ENCODE results near the gene C6orf118.

The C6orf118 gene

DNA sequence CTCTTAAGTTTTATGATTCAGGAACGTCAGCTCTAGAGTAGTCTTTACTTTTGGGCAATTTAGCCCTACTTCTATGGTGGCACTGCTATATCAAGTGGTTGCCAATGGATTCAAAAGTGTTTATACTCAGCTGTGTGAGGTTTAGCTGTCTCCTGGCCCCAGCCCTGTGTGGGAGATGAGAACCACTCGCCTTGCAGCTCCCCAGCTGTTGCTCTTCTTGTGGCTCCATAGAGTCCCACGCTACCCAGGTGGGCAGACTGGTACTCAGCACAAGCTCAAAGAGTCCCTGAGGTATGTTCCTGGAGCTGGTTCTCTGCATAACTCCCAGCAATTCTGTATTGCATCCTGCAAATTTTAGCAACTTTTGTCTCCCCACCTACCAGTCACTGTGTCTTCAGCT is 59.6 kb downstream of the C6orf118 start:
- TF ChIP-seq POLR2AphosphoS5 (IDR thresholded peaks at IDR 0.05; ENCODE audit: low read depth, low read length) (no peak), POLR2A (IDR thresholded peaks at IDR 0.05; ENCODE audit: low read depth, low read length) (no peak), PAX5 (IDR thresholded peaks at IDR 0.05; ENCODE audit: insufficient read depth, low read length, severe bottlenecking) (no peak), POU2F2 (IDR thresholded peaks at IDR 0.05; ENCODE audit: low read depth, low read length) (no peak), SPI1 (IDR thresholded peaks at IDR 0.05; ENCODE audit: low read depth, low read length) (no peak)
- FAIRE-seq = no peak

GRCh38 chr6:165245701-165246100 is 63.7 kb downstream of the C6orf118 start:
- FAIRE-seq (no peak), DNase-seq (ENCODE audit: insufficient read length, low spot score) (no peak)
- no peak for TF ChIP-seq TAF1 (IDR thresholded peaks at IDR 0.05; ENCODE audit: low read depth, low read length)

More for the DNA sequence above, 59.6 kb downstream of the C6orf118 start:
- DNase-seq (ENCODE audit: insufficient read length, low spot score) = no peak

- no peak for TF ChIP-seq POLR2AphosphoS5 (IDR thresholded peaks at IDR 0.05; ENCODE audit: low read depth, low read length)
- no peak for TF ChIP-seq SPI1 (IDR thresholded peaks at IDR 0.05; ENCODE audit: low read depth, low read length)
- no peak for TF ChIP-seq TAF1 (IDR thresholded peaks at IDR 0.05; ENCODE audit: low read depth, low read length)
- no peak for TF ChIP-seq POLR2A (IDR thresholded peaks at IDR 0.05; ENCODE audit: low read depth, low read length)
- TF ChIP-seq POU2F2 (IDR thresholded peaks at IDR 0.05; ENCODE audit: low read depth, low read length) = no peak
- no peak for TF ChIP-seq PAX5 (IDR thresholded peaks at IDR 0.05; ENCODE audit: insufficient read depth, low read length, severe bottlenecking)
- DNase-seq (ENCODE audit: insufficient read length, low spot score) = no peak
- no peak for FAIRE-seq
Measured at GRCh38 chr6:165245287-165245686, 64.1 kb downstream of the C6orf118 start.

DNA sequence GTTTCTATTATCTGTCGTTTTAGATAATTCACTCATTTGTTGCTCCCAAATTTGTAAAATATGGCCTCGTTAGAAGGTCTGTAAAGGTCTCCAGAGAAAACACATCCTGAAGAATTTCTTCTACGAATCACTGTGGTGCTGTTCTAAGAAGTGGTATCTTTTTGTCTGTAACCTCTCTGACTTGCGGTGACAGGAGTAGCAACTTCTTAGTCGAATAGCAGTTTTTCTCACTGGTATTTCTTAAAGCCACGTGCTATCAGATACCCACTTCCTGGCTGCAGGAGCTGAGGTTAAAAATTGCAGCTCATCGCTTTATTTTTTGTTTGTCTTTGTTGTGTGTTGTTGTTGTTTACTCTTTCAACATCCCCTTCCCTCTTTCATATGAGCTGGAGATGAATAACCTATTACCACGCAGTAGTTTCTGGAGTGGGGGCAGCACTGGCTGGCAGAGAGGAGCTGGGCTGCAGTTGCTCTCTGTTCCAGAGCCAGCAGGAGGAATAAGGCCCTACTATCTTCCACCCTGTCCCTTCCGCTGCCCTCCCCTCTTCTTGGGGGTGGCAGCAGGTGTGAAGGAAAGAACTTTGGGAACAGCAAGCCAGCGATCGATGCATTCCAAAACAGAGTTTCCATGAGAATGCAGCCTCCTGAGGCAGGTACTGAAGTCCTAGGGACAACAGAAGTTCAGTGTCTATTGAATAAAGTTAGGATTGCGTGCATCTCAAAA is 64.7 kb downstream of the C6orf118 start:
- TF ChIP-seq TAF1 (IDR thresholded peaks at IDR 0.05; ENCODE audit: low read depth, low read length) = no peak
- TF ChIP-seq PAX5 (IDR thresholded peaks at IDR 0.05; ENCODE audit: insufficient read depth, low read length, severe bottlenecking) = no peak
- TF ChIP-seq POLR2AphosphoS5 (IDR thresholded peaks at IDR 0.05; ENCODE audit: low read depth, low read length) = no peak
- TF ChIP-seq SPI1 (IDR thresholded peaks at IDR 0.05; ENCODE audit: low read depth, low read length) = no peak
- no peak for TF ChIP-seq POLR2A (IDR thresholded peaks at IDR 0.05; ENCODE audit: low read depth, low read length)
- no peak for TF ChIP-seq POU2F2 (IDR thresholded peaks at IDR 0.05; ENCODE audit: low read depth, low read length)
- FAIRE-seq (no peak), DNase-seq (ENCODE audit: insufficient read length, low spot score) (no peak)

DNA sequence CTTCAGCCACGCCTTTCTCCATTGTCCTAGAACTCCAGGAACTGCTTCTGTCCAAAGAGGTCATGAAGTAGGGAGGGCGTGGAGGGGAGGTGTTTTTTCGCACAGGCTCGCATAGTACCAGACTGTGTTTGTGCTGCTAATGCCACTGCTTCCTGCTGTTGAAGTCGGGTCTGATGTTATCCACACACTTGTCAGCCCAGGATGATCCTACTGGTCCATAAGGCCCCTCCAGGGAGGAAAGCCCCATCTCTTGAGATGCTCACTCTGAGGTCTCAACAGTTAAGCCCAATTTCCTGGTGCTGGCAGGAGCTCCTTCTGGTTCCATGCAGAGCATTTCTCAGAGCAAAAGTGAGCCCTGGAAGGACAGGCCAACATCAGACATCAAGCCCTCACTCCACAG is 65.6 kb downstream of the C6orf118 start:
- TF ChIP-seq POLR2AphosphoS5 (IDR thresholded peaks at IDR 0.05; ENCODE audit: low read depth, low read length) (no peak), SPI1 (IDR thresholded peaks at IDR 0.05; ENCODE audit: low read depth, low read length) (no peak), PAX5 (IDR thresholded peaks at IDR 0.05; ENCODE audit: insufficient read depth, low read length, severe bottlenecking) (no peak), POLR2A (IDR thresholded peaks at IDR 0.05; ENCODE audit: low read depth, low read length) (no peak), POU2F2 (IDR thresholded peaks at IDR 0.05; ENCODE audit: low read depth, low read length) (no peak), TAF1 (IDR thresholded peaks at IDR 0.05; ENCODE audit: low read depth, low read length) (no peak)
- FAIRE-seq (no peak), DNase-seq (ENCODE audit: insufficient read length, low spot score) (no peak)

- FAIRE-seq (no peak), DNase-seq (ENCODE audit: insufficient read length, low spot score) (no peak)
- TF ChIP-seq SPI1 (IDR thresholded peaks at IDR 0.05; ENCODE audit: low read depth, low read length) (no peak), TAF1 (IDR thresholded peaks at IDR 0.05; ENCODE audit: low read depth, low read length) (no peak), POLR2AphosphoS5 (IDR thresholded peaks at IDR 0.05; ENCODE audit: low read depth, low read length) (no peak), PAX5 (IDR thresholded peaks at IDR 0.05; ENCODE audit: insufficient read depth, low read length, severe bottlenecking) (no peak), POLR2A (IDR thresholded peaks at IDR 0.05; ENCODE audit: low read depth, low read length) (no peak), POU2F2 (IDR thresholded peaks at IDR 0.05; ENCODE audit: low read depth, low read length) (no peak)
Measured at GRCh38 chr6:165236326-165236725, 73.1 kb downstream of the C6orf118 start.

DNA sequence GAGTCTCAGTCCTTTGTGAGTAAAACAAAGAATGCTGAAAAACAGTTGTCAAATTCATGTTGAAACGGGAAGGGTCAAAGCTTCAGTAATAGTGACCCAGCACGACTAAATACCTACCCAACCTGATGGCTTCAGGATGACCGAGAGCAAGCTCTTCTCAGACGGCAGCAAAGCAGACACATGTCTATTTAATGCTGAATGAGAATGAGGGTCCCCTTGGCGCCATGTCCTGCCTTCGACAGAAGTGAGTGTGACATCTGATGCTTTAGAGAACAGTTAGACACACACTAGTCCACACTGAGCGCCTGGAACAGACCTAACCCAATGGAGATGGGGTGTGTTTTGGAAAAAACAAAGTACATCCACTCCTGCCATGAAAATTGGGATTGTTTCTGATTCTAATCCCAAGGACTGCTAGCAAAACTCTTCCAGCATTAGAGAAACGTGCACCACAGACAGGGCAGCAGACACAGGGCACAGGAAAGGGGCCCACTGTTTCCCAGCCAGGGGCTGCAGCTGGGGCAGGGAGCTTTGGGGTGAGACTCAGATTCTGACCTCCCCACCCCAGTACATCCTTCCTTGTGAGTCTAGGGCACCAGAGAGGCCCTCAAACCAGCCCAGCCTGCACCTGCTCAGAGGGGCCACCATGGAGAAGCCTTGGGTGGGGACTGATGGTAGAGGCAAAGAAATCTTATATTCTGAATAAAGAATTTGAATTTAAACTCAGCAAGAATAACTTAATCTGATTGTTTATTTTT is 76.5 kb downstream of the C6orf118 start:
- FAIRE-seq (no peak), DNase-seq (ENCODE audit: insufficient read length, low spot score) (no peak)
- TF ChIP-seq POLR2A (IDR thresholded peaks at IDR 0.05; ENCODE audit: low read depth, low read length) = no peak
- no peak for TF ChIP-seq SPI1 (IDR thresholded peaks at IDR 0.05; ENCODE audit: low read depth, low read length)
- no peak for TF ChIP-seq PAX5 (IDR thresholded peaks at IDR 0.05; ENCODE audit: insufficient read depth, low read length, severe bottlenecking)
- no peak for TF ChIP-seq TAF1 (IDR thresholded peaks at IDR 0.05; ENCODE audit: low read depth, low read length)
- TF ChIP-seq POU2F2 (IDR thresholded peaks at IDR 0.05; ENCODE audit: low read depth, low read length) = no peak
- TF ChIP-seq POLR2AphosphoS5 (IDR thresholded peaks at IDR 0.05; ENCODE audit: low read depth, low read length) = no peak

DNA sequence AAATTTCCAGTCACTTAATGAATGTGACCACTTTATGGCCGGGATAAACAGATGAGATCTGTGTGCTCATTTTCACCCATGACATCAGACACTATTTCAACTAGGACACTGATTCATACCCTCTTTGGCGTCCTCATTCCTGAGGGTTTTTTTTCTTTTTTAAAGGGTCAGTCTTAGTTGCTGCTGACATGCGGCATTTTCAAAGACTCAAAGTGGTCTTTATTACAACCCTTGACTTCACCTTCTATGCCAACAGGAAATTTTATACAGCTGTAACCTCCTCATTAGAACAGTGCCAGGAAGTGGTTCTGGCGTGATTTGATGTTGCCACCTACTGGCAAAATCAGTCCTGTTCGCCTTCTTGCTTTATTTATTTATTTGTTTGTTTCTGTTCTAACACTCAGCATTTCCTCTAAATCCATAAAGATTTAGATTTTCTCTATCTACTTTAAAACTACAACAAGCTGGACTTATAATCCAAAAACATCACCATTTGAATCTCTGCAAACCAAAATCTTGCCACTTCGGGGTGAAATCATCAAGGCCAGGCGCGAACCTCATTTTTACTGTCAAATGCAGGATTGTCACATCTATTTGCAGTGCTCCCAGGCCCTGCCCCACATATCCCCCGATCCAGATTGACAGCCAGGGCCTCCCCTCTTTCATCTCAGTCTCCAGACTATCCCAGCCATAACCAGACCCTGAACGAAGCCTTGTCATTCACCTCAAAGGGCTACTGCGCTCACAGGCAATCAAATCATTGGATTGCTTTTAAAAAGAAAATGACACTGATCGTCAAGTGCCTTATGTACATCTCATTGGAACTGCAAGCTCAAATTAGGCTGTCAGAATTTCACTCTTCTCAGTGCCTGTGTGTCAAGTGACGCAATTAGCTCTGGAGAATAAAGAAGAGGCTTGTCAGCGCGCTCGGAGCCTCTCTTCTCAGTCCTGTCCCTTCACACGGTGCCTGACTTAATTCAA is 77.5 kb downstream of the C6orf118 start:
- DNase-seq (ENCODE audit: insufficient read length, low spot score) (no peak), FAIRE-seq (no peak)
- TF ChIP-seq POLR2A (IDR thresholded peaks at IDR 0.05; ENCODE audit: low read depth, low read length) = no peak
- no peak for TF ChIP-seq PAX5 (IDR thresholded peaks at IDR 0.05; ENCODE audit: insufficient read depth, low read length, severe bottlenecking)
- TF ChIP-seq POLR2AphosphoS5 (IDR thresholded peaks at IDR 0.05; ENCODE audit: low read depth, low read length) = no peak
- TF ChIP-seq POU2F2 (IDR thresholded peaks at IDR 0.05; ENCODE audit: low read depth, low read length) = no peak
- TF ChIP-seq SPI1 (IDR thresholded peaks at IDR 0.05; ENCODE audit: low read depth, low read length) = no peak
- TF ChIP-seq TAF1 (IDR thresholded peaks at IDR 0.05; ENCODE audit: low read depth, low read length) = no peak

DNA sequence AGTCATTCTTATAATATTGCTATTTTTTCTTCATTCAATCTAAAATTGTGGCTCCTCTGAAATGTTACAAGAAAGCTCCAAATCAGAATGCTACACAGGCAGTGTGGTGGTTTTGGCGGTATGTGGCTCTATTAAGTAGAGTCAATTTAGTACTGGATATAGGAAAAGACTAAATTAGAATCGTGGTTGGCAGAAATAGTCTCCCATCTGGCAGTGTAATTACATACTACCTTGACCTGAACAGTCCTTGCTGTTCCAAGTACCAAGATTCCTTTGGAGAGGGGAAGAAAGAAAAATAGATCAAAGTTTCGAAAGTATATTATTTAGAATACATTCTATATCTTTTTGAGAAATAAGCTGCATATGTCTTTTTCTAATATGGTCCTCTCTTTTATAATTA is 78.2 kb downstream of the C6orf118 start:
- no peak for TF ChIP-seq TAF1 (IDR thresholded peaks at IDR 0.05; ENCODE audit: low read depth, low read length)
- TF ChIP-seq SPI1 (IDR thresholded peaks at IDR 0.05; ENCODE audit: low read depth, low read length) = no peak
- TF ChIP-seq POLR2AphosphoS5 (IDR thresholded peaks at IDR 0.05; ENCODE audit: low read depth, low read length) = no peak
- no peak for TF ChIP-seq POLR2A (IDR thresholded peaks at IDR 0.05; ENCODE audit: low read depth, low read length)
- TF ChIP-seq POU2F2 (IDR thresholded peaks at IDR 0.05; ENCODE audit: low read depth, low read length) = no peak
- no peak for TF ChIP-seq PAX5 (IDR thresholded peaks at IDR 0.05; ENCODE audit: insufficient read depth, low read length, severe bottlenecking)
- no peak for FAIRE-seq

More for the DNA sequence above, 78.2 kb downstream of the C6orf118 start:
- no peak for DNase-seq (ENCODE audit: insufficient read length, low spot score)
